Measurements from ENCODE around the gene PTGER2.

The PTGER2 gene

DNA sequence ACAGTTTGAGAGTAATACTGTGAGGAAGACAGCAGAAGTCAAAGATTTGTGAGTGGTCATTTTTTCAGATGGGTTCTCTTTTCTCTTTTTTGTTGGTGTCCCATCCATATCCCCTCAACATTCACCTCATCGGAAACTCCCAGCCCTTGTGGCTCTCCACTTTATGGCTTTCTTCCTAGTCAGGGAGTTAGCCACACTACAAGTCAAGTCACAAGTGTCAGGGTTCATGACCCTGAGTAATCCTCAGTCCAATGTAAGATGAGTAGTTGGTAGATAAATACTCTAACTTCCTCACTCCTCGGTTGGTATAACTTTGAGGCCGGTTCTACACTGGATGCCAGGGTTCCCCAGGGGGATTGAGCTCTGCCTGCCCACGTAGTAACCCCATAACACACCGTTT, 41.4 kb downstream of the PTGER2 start:
- H3K4me3 ChIP-seq (ENCODE audit: control insufficient read depth, low read depth, low read length) = no peak overlapping the region
- no peak for DNase-seq (ENCODE audit: low read depth)
- TF ChIP-seq, protein P1, sequence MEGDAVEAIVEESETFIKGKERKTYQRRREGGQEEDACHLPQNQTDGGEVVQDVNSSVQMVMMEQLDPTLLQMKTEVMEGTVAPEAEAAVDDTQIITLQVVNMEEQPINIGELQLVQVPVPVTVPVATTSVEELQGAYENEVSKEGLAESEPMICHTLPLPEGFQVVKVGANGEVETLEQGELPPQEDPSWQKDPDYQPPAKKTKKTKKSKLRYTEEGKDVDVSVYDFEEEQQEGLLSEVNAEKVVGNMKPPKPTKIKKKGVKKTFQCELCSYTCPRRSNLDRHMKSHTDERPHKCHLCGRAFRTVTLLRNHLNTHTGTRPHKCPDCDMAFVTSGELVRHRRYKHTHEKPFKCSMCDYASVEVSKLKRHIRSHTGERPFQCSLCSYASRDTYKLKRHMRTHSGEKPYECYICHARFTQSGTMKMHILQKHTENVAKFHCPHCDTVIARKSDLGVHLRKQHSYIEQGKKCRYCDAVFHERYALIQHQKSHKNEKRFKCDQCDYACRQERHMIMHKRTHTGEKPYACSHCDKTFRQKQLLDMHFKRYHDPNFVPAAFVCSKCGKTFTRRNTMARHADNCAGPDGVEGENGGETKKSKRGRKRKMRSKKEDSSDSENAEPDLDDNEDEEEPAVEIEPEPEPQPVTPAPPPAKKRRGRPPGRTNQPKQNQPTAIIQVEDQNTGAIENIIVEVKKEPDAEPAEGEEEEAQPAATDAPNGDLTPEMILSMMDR (IDR thresholded peaks at IDR 0.05; ENCODE audit: control insufficient read depth, insufficient read depth, low read depth, low read length, missing control alignments) = no peak

DNA sequence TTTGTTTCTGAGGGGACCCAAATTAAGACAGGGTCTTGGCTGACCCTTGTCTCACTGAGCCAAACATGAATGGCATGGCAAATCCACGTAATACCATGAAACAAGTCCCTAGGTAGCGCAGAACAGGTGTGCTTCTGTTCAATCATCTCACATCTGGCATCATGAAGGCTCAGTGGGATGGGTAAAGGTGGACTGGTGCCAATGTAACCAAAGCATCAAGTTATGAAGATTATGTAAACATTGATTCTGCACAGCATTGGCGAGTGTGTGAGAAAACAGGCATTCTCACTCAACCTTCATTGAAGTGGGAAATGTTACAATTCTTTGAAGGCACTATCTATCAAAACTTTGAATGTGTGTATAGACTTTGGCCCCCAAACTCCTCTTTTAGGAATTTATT, 41.9 kb downstream of the PTGER2 start:
- TF ChIP-seq, protein P1 (IDR thresholded peaks at IDR 0.05; ENCODE audit: control insufficient read depth, insufficient read depth, low read depth, low read length, missing control alignments) = no peak
- H3K4me3 ChIP-seq (ENCODE audit: control insufficient read depth, low read depth, low read length) = no peak overlapping the region
- DNase-seq (ENCODE audit: low read depth) = no peak

DNA sequence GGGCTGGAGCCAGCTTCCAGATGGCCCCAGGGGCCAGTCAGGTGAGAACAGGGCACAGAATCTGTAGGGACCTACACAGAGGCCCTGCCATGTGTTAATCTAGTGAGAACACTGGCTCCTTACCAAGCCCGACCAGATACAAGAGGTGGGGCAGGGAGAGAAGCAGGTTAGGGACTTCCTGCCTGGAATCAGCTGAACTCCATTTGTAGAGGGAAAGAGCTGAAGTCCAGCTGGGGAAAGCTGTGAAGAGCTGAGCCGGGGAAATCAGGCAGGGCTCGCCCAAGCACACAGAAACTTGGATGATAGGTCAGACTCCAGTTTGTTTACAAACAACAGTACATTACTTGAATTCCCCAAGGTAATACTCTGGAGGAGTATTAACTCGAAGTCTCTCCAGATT, 46.7 kb downstream of the PTGER2 start:
- H3K4me3 ChIP-seq (ENCODE audit: control insufficient read depth, low read depth, low read length) = no peak overlapping the region
- TF ChIP-seq, protein P1 (IDR thresholded peaks at IDR 0.05; ENCODE audit: control insufficient read depth, insufficient read depth, low read depth, low read length, missing control alignments) = no peak
- no peak for DNase-seq (ENCODE audit: low read depth)

DNA sequence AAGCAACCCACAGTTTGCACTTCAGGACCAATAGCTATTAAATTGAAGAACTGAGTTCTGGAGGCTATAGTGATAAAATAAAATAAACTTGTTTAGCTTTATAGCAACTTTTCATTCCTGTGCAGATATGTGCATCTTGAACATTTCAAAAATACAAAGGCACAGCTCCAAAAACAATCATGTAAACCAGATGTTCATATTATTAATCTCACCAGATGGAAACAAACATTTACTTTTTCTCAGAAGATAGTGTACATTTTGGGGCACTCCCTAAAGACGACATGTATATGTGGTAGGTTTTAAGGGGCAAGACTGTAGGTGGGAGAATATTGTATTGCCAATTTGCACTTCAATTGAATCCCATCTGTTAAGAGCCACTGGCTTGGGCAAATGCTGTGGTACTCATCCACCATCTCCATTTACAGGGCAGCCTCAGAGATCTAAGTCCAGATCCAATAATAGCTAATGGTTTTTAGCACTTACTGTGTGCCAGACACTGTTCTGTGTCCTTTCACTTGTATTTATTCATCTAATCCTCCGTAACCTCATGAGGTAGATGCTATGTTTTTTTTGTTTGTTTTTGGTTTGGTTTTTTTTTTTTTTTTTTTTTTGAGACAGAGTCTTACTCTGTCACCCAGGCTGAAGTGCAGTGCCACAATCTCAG, 49.1 kb downstream of the PTGER2 start:
- no peak for DNase-seq (ENCODE audit: low read depth)
- TF ChIP-seq, protein P1 (IDR thresholded peaks at IDR 0.05; ENCODE audit: control insufficient read depth, insufficient read depth, low read depth, low read length, missing control alignments) = no peak
- H3K4me3 ChIP-seq (ENCODE audit: control insufficient read depth, low read depth, low read length) = no peak overlapping the region

DNA sequence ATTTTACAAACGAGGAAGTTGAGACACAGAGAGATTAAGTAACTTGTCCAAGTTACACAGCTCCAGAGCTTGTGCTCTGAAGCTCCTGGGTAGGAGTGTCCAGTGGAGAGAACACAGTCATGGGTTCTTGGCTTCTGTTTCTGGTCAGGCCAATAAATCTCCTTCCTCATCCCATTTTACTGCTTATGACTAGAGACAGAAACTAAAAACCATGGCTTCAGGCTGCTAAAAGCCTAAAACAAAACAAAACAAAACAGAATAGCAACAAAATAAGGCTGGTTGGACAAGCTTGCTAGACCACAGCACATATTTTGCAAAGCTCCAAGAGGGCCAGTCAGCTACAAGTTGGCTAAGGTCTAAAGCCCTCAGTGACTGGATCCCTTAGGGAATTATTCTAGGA, 49.8 kb downstream of the PTGER2 start:
- no peak overlapping the region for H3K4me3 ChIP-seq (ENCODE audit: control insufficient read depth, low read depth, low read length)
- TF ChIP-seq, protein P1 (IDR thresholded peaks at IDR 0.05; ENCODE audit: control insufficient read depth, insufficient read depth, low read depth, low read length, missing control alignments) = no peak
- DNase-seq (ENCODE audit: low read depth) = peak; percentile 71

DNA sequence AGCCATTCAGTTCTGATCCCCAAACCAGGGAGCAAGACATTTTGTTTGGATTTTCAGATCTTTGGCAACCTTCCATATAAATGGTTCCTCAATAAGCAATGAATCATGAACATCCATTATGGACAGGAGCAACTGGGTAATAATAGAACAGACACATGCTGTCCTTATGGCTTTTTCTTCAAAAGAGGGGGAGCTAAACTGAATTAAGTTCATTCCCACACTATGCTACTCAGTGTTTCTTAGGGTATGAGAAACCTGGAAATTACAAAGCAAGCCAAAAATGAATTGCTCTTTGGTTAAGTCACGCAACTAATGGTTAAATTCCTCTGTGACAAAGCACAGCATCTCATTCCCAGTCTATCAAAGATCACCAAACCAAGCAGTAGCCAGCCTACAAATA, 51.0 kb downstream of the PTGER2 start:
- no peak overlapping the region for H3K4me3 ChIP-seq (ENCODE audit: control insufficient read depth, low read depth, low read length)
- TF ChIP-seq, protein P1 (IDR thresholded peaks at IDR 0.05; ENCODE audit: control insufficient read depth, insufficient read depth, low read depth, low read length, missing control alignments) = no peak
- DNase-seq (ENCODE audit: low read depth) = no peak

Measured in AG09309 (cell line).